ENCODE data around the gene DCST2.

The DCST2 gene

DNA sequence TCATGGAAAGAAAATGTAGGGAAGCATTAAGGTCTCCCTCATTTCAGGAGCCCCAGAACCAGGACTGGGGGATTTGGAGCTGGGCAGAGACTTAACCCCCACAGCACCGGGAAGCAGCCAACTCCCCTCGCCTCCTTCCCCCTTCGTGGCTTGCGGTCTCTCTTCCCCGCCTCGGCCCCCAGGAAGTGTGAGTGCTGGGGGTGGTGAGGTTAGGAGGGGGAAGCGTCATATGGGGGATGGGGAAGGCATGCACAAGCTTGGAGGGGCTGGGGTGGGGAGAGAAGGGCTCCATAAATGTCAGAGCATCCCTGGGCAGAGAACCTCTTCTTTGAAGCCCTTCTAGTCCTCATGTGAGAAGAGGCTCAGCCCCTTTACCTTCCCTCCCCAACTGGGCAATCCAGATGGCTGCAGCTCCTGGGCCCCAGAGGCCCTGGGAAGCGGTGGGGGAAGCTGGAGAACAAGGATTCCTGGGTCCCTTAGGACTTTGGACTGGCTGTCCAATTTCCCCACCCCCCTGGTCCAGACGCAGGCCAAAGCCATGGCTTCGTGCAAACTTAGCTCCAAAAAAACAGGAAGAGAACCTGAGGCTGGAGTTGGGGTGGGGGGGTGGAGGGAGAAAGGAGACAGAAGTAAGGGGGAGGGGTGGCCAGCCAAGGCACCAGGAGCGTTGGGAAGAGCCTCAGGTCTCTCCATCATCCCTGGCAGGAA lies 23.2 kb downstream of the DCST2 start:
- DNase-seq (no peak), ATAC-seq (no peak)

DNA sequence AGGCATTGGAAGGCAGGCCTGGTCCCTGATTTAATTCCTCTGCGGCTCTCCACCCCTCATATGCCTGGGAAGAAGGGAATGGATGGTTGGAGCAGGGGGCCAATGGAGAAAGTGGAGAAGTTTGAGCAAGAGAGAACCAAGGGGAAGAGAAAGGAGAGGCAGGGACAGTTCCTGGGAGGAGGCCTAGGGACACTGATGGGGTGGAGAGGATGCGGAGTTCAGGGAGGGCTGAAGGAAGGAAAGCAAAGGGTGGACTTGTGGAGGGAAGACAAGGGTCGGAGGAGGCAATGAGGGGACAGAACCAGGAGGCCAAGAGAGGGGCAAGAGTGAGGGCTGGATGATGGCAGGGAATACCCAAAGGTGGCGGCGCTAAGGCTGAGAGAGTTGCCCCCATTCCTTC lies 23.8 kb downstream of the DCST2 start:
- ATAC-seq, result no peak
- DNase-seq, result no peak

DNA sequence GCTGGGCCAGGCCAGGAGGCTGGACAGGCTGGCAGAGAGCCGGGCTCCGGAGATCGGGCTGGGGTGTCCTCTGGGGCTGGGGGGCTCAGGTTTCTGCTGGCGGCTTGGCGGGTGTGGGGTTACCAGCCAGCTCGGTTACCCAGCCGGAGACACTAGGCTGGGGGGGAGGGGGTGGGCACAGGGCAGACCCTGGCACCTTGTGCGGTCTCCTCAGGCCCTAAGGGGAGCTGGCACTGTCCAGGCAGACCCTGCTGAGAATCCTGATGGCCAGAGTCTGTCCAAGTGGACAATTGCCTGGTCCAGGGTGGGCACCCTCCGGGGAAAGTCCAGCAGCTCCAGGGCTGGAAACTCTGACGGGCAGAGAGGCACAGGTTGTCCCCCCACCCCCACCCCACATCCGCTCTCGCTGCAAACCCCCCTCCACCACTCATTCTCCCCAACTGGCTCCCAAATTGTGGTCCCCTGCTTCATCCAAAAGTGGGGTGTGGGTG lies 24.3 kb downstream of the DCST2 start:
- no peak for DNase-seq
- ATAC-seq, result no peak

DNA sequence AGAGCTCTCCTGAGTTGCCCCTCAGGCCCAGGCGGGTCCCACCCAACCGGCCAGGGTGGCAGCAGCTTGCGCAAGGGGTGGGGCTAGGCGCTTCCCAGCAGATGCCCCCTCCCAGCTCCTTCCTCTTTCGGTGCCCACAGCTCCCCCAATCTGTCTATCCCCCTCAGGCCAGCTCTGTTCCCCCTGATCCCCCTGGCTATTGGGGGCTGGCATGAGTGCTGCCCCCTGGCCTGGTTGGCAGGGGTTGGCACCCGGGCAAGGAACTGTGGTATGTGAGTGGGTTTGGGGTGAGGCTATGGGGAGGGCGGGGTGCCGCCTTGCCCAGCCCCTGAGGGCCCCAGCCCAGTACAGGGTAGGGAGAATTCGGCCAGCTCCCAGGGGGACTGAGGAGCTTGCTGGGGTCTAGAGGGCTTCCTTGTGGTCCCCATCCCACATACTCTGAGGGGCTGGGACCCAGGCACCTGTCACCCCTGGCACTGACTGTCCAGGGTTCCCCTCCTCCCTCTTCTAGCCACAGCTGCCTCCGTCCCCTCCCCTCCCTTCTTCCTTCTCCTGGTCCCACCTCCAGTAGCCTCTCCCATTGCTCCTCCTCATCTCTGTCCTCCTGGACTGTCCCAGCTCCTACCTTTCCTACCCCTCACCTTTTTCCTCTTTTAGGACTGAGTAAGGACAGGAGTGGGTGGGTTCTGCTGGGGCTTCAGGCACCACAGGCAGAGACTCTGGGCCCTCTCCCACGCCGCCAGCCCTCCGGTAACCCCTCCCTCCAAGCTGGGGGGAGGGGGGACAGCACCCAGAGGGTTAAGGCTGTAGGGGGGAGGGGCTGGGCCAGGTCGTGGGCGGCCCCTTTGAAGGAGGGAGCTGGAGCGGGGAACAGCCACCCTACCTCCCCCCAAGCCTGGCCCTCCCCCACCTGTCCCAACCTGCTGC lies 25.3 kb downstream of the DCST2 start:
- DNase-seq, result no peak
- ATAC-seq, result no peak

DNA sequence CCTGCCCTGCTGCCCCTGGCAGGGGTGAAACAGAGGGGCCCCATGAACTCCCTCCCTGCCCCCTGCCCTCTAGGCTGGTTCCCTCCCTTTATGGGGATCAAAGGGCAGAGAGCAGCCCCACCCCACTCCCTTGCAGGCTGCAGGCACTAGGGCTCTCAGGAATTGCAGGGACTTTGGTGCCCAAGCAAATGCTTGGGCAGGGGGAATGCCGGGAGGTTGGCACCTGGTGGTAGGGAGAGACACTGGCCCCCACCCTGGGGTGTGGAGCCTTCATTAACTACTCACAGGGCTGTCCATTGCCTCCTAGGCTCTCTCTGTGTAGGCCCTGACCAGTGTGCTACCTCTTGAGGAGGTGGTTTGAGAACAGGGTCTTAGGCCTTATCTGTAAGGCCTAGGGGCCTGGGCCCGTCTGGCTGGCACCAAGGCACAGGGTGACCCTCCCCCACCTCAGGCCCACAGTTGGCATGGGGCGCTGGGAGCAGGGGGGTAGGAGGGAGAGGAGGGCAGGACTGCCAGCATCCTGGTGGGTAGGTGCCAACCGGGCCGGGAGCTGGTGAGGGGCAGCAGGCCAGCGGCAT lies 26.2 kb downstream of the DCST2 start:
- ATAC-seq, result no peak
- DNase-seq, result no peak

DNA sequence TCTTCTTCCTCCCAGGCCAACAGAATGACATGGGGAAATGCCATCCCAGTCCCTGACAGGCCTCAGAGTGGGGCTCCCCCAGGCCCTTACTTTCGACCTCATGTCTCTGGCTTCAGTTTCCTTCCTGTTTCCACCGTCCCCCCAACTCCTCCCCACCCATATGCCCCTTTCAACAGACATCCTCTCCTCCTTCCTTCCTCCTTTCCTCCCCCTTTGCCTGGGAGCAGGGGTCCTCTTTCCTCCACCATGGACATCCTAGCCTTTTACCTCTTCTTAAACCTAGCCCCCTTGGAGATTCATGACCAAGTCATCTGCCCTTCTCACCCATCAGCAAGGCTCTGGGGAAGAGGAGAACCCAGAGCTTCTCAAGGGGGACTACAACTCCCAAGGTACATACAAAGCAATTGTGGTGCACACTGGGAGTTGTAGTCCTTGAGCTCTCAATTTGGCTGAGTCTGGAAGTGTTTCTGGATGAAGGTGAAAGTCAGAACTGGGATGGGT lies 26.9 kb downstream of the DCST2 start:
- ATAC-seq (peak; percentile 51), DNase-seq (peak; percentile 66)

DNA sequence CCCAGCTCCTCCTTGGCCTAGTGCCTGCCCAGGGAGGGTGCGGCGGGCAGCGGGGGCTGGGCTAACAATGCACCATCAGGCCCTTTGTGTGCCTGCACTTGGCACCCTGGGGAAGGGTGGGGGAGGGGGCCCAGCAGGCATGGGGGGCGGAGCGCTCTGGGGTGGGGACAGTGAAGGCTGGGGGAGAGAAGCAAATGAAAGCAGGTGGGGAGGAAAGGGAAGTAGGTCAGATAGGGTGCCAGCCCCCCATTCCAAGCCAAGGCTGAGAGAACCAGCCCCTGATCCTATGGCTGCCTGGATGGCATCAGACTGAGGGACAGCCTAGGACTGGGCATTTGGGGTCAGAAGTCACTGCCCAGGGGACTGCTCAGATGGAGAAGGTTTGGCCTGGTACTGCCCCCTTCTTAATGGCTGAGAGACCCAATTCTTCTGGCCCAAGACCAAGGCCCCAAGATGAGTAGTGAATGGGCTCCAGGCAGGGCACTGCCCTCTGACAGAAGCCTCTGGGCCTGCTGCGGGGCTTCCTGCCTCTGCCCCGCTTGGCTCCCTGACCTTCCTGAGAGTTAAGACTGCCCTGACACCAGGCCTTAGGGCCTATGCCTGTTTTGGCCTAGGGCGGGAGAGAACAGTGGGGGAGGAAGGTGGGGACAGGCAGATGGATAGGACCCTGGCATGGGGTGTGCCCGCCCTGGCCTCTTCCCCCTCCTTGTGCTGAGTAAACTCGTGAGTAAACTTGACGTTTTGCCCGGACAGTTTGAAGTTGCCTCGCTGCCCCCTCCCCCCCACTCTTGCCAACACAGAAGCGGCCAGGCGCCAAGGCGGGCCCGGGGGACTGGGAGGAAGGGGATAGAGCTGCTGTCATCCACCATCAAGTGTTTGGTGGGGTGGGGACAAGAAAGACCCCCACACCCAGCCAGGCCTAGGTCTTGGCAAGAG lies 28.2 kb downstream of the DCST2 start:
- DNase-seq (no peak), ATAC-seq (no peak)

DNA sequence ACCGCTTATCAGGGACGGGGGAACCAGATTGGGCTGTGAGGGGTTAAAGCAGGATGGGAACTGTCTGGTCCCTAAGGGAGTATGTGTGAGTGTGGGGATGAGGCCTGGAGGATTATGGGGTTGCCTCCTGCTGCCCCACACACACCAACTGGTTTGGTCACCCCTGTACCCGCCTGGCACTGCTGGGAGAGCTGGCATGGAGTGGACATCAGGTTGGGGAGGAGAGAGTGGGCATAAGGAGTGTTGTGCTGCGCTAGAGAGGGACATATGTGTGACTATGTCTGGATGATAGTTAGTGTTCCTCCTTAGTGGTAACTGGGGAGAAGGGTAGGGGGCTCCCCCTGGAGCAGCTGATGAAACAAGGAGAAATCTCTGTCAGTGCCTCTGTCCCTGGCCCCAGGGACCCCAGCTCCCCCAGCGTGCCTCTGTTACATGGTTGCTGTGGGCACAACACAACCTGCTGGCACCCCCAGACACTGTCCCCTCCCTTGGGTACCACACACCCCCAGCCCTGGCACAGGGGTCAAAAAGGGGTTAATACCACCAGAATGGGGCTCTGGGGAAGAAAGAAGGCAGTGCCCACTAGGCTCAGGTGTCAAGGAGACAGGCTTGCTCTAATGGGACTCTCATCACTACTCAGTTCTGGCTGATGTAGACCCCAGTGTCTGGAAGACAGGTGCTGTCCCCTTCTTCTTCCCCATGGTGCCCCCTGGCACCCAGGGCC lies 29.1 kb downstream of the DCST2 start:
- ATAC-seq (no peak), DNase-seq (no peak)

DNA sequence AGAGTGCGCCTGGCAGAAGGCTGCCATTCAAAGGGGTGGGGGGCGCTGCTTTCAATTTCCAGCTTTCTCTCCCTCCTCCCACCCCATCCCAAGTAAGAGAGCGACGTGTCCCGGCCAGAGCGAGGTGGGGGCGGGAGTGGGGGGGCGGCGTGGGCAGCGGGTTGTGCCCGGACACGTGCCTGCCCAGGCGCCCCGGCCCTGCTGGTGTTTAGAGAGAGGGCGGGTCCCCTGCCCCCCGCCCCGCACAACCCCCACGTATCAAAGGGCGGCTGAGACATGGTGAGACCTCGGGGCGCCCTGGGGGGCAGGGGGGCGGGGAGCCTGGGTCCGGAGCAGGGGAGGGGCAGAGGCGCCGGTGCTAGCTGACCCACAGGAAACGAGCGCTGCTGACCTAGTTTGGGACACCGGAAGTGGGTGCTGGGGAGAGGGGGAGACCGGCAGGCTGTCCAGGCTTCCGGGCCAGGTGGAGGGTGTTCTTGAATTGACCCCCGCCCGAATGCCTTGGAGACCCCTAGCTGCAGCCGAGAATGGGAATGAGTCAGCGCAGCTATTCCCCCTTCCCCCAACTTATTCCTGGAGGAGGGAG lies 29.7 kb downstream of the DCST2 start:
- ATAC-seq (no peak), DNase-seq (no peak)

DNA sequence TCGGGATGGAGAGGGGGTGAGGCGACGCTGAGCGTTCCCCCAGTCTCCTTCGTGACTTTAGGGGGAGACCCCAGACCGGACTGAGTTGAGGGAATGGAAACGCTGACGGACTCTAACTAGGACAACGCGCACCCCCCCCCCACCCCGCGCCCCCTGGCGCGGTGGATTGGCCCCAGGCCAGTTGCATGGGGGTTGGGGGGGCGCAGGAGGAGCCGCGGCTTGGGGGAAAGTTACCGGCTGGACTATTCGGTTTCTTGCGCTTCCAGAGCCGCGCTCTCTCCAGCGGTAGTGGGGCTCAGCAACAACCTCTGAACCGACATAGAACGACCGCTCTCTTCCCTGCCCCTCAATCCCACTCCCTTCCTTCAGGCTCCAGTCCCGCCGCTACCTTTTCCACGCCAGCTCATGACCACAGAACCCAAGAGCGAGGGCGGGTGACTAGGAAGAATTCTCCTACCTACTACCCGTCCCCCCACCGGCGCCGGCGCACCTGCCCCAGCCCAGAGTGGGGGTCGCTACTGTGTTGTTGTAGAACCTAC lies 30.3 kb downstream of the DCST2 start:
- DNase-seq, result no peak
- no peak for ATAC-seq

DNA sequence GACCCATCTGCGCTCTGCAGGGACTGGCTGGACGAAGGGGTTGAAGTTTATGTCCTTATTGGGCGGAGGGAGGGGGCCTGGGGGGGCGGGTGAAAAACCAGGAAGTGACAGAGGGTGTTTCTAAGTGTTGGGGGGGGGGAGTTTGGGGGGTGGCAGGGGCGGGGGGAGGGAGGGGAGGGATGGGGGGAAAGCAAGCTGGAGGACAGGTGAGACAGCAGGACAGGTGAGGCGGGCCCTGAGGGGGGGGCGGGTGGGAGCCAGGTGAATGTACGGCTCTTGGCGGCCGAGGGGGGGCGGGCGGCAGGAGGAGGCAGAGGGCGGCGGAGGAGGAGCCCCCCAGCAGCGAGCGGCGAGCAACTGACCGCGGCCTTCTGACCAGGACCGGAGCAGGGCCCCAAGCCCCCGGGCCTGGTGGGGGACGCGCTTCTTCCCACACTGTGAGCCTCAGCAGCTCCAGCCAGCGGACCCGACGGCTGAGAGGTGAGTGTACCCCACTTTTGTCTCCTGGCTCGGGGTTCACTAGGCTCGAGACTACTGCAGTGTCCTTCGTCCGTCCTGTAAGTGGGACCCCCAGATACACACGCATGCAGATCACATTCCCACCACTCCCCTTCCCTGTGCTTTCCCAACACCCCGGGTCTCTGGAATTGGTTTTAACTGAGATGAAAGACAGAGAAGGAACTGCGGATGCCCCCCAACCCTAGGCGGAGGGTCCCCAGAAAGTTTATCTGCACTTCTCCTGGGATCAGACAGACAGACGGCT lies 30.9 kb downstream of the DCST2 start, which contains the start of gene ZBTB7B:
TSS of gene ZBTB7B (plus strand) at position 339 of the 763 bp plus-strand sequence. CDS start 11,859 bp downstream, outside the sequence.
- ATAC-seq, result no peak
- no peak for DNase-seq

DNA sequence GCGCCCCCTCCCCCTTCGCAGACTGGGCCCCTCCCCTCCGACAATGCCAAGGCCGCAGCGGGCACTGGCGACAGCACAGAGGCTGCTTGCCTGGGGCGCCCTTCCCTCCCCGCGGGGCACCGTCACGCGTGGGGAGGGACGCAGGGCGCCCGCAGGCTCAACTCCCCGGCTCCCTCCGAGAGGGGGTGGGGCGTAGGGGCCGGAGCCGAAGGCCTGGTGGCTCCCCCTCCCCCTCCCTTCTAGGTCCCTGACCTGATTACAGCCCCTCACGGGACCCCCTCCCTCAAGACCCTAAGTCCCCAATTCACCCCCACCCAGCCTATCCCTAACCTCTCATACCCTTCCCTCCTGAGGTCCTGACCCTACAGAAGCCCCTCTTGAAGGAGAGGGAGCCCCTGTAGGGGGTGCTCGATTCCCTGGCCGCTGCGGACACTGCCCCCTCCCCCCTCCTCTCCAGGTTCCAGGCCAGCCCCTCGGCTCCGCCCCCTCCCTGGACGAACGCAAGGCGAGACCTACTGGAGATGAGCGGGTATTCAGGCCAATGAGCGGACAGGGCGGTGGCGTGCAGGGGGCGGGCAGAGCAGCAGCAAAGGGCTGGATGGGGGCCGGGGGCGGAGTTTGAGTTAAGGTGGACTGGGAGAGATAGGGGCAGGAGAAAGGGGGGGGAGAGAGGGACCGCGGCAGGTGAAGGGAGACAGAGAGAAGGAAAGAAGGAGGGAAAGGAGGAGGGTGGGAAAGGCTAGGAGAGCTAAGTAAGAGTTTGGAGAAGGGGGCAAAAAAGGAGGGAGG lies 31.7 kb downstream of the DCST2 start:
- peak; percentile 99 for DNase-seq
- ATAC-seq, result peak; percentile 67

DNA sequence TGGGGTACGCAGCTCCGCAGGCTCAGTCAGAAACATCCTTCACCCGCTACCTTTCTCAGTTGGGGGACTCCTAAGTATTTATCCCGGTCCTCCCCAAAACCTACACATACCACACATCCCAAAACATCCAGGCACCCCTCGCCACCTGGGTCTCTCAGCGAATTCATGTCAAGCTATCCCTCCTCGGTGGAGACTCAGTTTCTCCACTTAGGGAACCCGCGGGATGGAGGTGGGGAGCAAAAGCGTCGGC lies 32.2 kb downstream of the DCST2 start:
- no peak for ATAC-seq
- DNase-seq, result no peak

DNA sequence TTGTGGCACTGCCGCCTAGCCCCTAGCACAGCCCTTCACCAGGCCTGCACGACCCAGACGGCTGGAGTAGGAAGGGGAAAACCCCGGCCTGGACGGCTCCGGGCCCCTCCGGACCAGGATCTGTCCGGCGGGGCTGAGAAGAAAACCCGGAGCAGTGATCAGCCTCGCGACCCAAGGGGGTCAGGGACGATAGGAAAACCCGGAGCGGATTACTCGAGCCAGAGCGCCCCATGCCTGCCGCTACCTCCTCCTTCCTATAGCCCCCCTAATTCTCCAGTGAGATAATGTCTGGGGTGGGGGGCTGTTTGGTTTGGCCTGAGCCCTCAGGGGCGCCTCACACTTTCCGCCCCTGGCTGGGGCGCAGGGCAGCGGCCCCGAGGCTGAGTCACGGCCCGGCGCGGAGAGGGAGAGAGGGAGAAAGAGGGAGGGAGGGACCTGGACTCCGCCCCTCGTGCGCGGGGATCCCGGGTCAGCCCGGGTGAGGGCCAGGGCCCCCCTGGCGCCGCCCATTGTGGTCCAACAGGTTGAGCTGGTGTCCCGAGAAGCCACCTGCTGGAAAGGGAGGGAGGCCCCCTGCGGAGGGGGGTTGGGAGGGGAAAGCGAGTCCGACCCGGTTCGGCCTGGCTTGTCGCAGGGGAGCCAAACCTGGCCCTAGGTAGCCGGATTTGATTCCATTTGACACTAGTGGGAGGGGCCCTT lies 32.7 kb downstream of the DCST2 start:
- peak; percentile 52 for ATAC-seq
- peak; percentile 92 for DNase-seq

DNA sequence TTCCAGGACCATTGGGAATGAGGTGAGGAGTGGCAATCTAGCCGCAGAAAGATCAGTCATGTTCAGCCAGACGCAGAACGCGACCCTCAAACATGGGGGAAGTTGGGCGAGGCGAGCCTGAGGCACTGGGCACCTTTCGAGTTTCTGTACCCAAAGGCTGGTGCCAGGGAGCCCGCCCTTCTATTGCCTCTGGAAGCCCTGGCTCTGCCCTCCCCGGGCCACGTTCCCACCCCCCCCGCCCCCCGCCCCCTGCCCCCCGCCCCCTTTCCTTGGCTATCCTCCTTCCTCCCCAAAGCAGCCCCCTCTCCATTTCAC lies 33.2 kb downstream of the DCST2 start:
- ATAC-seq, result no peak
- DNase-seq, result no peak

DNA sequence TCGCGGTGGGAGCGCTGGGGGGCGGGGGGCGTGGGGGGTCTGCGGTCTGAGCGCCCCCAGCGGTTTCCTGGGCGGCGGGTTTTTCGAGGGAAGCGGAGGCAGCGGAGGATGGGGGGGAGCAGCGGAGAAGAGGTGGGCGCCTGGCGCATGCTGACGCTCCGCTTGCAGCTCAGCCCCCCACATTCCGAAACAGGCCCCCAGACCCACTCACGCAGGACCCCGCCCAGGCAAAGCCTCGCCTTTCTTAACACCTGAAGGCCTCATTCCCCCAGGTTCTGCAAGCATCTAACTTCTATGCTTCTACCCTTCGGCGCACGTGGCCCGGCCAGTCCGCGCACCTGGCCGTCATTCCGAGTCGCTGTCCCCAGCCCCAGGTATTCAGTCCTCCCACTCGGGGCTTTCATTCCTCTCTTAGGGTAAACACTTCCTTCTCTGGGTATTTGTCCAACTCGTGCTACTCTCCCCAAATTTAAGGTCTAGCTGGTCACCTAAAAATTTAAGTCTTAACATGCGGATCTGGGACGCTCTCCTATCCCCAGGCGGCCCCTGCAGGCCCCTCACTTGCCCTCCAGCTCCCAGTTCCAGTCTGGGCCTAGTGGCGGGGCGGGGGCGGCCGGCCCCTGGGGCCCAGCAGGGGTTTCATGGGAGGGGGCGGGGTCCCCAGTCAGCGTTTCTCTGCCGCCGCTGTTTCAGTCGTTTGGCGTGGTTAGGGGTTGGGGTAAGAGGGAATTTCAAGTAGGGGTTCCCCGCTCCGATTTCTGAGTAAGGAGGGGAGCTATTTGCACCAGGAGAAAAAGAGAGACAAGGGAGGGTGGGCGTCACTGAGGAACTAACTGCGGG lies 33.8 kb downstream of the DCST2 start:
- peak; percentile 81 for DNase-seq
- ATAC-seq, result peak; percentile 6

DNA sequence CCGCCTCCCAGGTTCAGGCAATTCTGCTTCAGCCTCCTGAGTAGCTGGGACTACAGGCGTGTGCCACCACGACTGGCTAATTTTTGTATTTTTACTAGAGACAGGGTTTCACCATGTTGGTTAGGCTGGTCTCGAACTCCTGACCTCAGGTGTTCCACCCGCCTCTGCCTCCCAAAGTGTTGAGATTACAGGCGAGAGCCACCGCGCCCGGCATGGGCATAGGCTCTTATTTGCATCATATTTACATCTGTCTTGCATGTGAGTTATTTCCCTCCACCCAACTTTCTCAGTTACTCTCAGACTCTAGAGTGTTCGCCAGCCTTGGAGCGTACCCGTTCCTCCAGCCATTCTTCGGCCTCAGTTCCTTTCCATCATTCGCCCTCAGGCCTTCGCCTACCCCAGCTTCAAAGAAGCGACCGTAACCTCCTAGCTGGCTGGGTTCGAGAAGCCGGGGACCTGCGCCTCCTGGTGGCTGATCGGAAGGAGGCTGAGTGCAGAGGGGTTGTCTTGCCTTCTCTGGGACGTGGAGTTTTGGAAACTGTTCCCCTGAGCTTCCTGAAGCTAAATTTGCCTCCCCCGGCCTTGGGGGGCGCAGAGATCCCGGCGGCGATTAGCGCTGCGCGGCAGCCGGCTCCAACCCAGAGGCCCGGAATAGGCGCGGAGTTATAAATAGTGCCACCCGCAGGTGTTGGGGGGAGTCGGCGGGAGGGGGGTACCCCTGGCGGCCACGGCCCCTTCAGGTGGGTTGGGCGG lies 34.6 kb downstream of the DCST2 start:
- peak; percentile 87 for DNase-seq
- peak; percentile 31 for ATAC-seq
